Caco-2 (cell line): ENCODE measurements around the gene TVP23A. TPM values are rescaled to one million over a fixed set of nuclear protein-coding genes. Genes with fewer than 3 reads are reported as not detected.

ENCODE experiments used
- BruUV-seq: library from RNA; stranded (reverse); fragments of 400-500 nt; replicated peaks from 2 replicates; lab custom pipeline; 2021; lab: Mats Ljungman, UMichigan
- CTCF ChIA-PET: fragments of 300-600 bp; sonication (Branson Sonifier 250); formaldehyde crosslinking; loops from one replicate; lab custom pipeline; 2022; ENCODE audit warnings: antibody characterized with exemption; lab: Charles Lee
- POLR2A ChIA-PET: fragments of 300-600 bp; sonication (Branson Sonifier 250); formaldehyde crosslinking; loops from one replicate; lab custom pipeline; 2022; ENCODE audit warnings: antibody characterized with exemption; lab: Charles Lee
- DNase-seq, 2 experiments: peaks; one replicate each; pipeline versions ENCODE4 v3.0.0 to v3.0.0-alpha.2; 2020 to 2022
- H3K27me3 ChIP-seq: replicated peaks from 2 replicates; pipeline ENCODE4 v1.6.0; 2011; ENCODE audit warnings: low read length; ENCODE audit not compliant: control insufficient read depth, insufficient read depth
- H3K36me3 ChIP-seq: 2 replicates; pipeline ENCODE4 v1.5.1; 2011; ENCODE audit warnings: low read length; ENCODE audit not compliant: control insufficient read depth, insufficient read depth
- H3K4me1 ChIP-seq: fragments of 250-450 bp; sonication (Bioruptor Pico); 2 replicates; pipeline ENCODE4 v1.5.1; 2020; ENCODE audit warnings: mild to moderate bottlenecking
- H3K4me3 ChIP-seq: 2 replicates; pipeline ENCODE4 v1.5.1; 2011; ENCODE audit warnings: low read depth, mild to moderate bottlenecking, control low read depth, low read length
- H3K9me3 ChIP-seq: fragments of 250-450 bp; sonication (Bioruptor Pico); 2 replicates; pipeline ENCODE4 v1.5.1; 2020; ENCODE audit warnings: mild to moderate bottlenecking, moderate library complexity
- H3K27ac Mint-ChIP-seq: one replicate; pipeline ENCODE4 v1.8.0; 2022; ENCODE audit warnings: mixed read lengths; ENCODE audit not compliant: unreplicated experiment
- H3K27me3 Mint-ChIP-seq: one replicate; pipeline ENCODE4 v1.8.0; 2022; ENCODE audit warnings: mixed read lengths; ENCODE audit not compliant: insufficient read depth, unreplicated experiment
- H3K36me3 Mint-ChIP-seq: one replicate; pipeline ENCODE4 v1.8.0; 2022; ENCODE audit warnings: mild to moderate bottlenecking, mixed read lengths; ENCODE audit not compliant: insufficient read depth, unreplicated experiment
- H3K4me1 Mint-ChIP-seq: one replicate; pipeline ENCODE4 v1.8.0; 2022; ENCODE audit warnings: low read depth, mixed read lengths; ENCODE audit not compliant: unreplicated experiment
- H3K4me3 Mint-ChIP-seq: one replicate; pipeline ENCODE4 v1.8.0; 2022; ENCODE audit warnings: mild to moderate bottlenecking, moderate library complexity, mixed read lengths; ENCODE audit not compliant: unreplicated experiment
- H3K9me3 Mint-ChIP-seq: one replicate; pipeline ENCODE4 v1.8.0; 2022; ENCODE audit warnings: mixed read lengths; ENCODE audit not compliant: unreplicated experiment
- CTCF ChIP-seq, 2 experiments: fragments of 200-600 bp in 1 of 2; IDR thresholded peaks; 1 replicate in 1 of 2; 2 replicates in 1 of 2; pipeline versions ENCODE4 v1.5.1 to v1.8.0; 2011 to 2022; ENCODE audit warnings: antibody characterized with exemption in 1 of 2, control low read depth in 1 of 2, inconsistent platforms in 1 of 2, low read depth in 1 of 2, low read length in 1 of 2, mild to moderate bottlenecking in 1 of 2, moderate library complexity in 1 of 2; ENCODE audit not compliant: insufficient read depth in 1 of 2, severe bottlenecking in 1 of 2, unreplicated experiment in 1 of 2
- intact Hi-C: fragments of 100-400 bp; cut with micrococcal nuclease; formaldehyde crosslinking; loops from one replicate; pipeline ENCODE4 v1.10.0; 2022; ENCODE audit not compliant: unreplicated experiment
- total RNA-seq: library from RNA; stranded (reverse); gene quantifications from 2 replicates; pipeline ENCODE4 v1.2.3, GENCODE V29; 2022

Gene TVP23A
- total RNA-seq, 1 experiment from 2014 or later: not detected

GRCh38 chr16:10745841-10746240 lies 72.8 kb downstream of the TVP23A start:
- intact Hi-C loops: no loop called here
- no peaks in the 10 kb centered on the region for H3K4me1 ChIP-seq
- DNase-seq: no peak
- H3K4me3 Mint-ChIP-seq: no peak overlapping the region
- H3K36me3 ChIP-seq: no peaks in the 10 kb centered on the region; the same call in 1 of the 2 replicates
- H3K27ac Mint-ChIP-seq: no peak overlapping the region
- H3K27me3 Mint-ChIP-seq: no peaks in the 10 kb centered on the region
- H3K27me3 ChIP-seq: no peaks in the 10 kb centered on the region
- ChIA-PET CTCF (no interaction called here), POLR2A (no interaction called here)
- no peak for TF ChIP-seq CTCF (IDR thresholded peaks at IDR 0.05; ENCODE audit: insufficient read depth in 1 of 2, low read depth in 1 of 2, low read length in 1 of 2, severe bottlenecking in 1 of 2, unreplicated experiment in 1 of 2)
- H3K9me3 ChIP-seq: no peaks in the 10 kb centered on the region
- BruUV-seq: TSS peak; percentile 18
- H3K9me3 Mint-ChIP-seq: no peaks in the 10 kb centered on the region
- H3K36me3 Mint-ChIP-seq: peaks cover 9% of the 10 kb centered on the region
- H3K4me1 Mint-ChIP-seq: peaks cover 12% of the 10 kb centered on the region
- no peak overlapping the region for H3K4me3 ChIP-seq

- intact Hi-C loops: loop anchor here (1.0 kb wide), 1 partner anchor 174 kb away; no protein-coding TSS in a partner anchor
- BruUV-seq: TSS peak; percentile 85
- no peaks in the 10 kb centered on the region for H3K27me3 Mint-ChIP-seq
Measured at GRCh38 chr16:10744370-10745030, 74.1 kb downstream of the TVP23A start.

More at GRCh38 chr16:10744370-10745030, 74.1 kb downstream of the TVP23A start:
- no peak for DNase-seq
- no peak for TF ChIP-seq CTCF (IDR thresholded peaks at IDR 0.05; ENCODE audit: insufficient read depth in 1 of 2, low read depth in 1 of 2, low read length in 1 of 2, severe bottlenecking in 1 of 2, unreplicated experiment in 1 of 2)
- no peaks in the 10 kb centered on the region; the same call in 1 of the 2 replicates for H3K36me3 ChIP-seq
- CTCF ChIA-PET: interaction anchor here (0.6 to 1.7 kb wide), 7 partner anchors 174 to 698 kb away, joined by 3 to 14 read pairs (median 4); partner anchors contain the start of gene DEXI
- peak overlapping the region; percentile 89 for H3K4me3 Mint-ChIP-seq
- H3K27me3 ChIP-seq: no peaks in the 10 kb centered on the region
- H3K4me3 ChIP-seq: peak overlapping the region; percentile 30
- H3K27ac Mint-ChIP-seq: peak overlapping the region; percentile 97
- POLR2A ChIA-PET: interaction anchor here (0.6 to 1.3 kb wide), 5 partner anchors 8 to 1219 kb away, joined by 3 to 7 read pairs (median 3); partner anchors contain the start of gene DEXI
- H3K9me3 Mint-ChIP-seq: no peaks in the 10 kb centered on the region
- H3K4me1 ChIP-seq: no peaks in the 10 kb centered on the region
- H3K36me3 Mint-ChIP-seq: peaks cover 9% of the 10 kb centered on the region
- H3K4me1 Mint-ChIP-seq: peaks cover 12% of the 10 kb centered on the region
- no peaks in the 10 kb centered on the region for H3K9me3 ChIP-seq
